Fibroblast of peridontal ligament (primary cell): Measurements from ENCODE around the gene RHBDL1.

Experiments
- DNase-seq: peaks from one replicate; pipeline ENCODE4 v3.0.0-alpha.2; 2010; ENCODE audit errors: extremely low read depth

RHBDL1 gene

GRCh38 chr16:718922-719321 lies 43.5 kb downstream of the RHBDL1 start:
- DNase-seq: no peak

- no peak for DNase-seq
These were observed 44.5 kb downstream of the RHBDL1 start for GRCh38 chr16:719815-720446.

GRCh38 chr16:720447-720989 lies 45.0 kb downstream of the RHBDL1 start:
- DNase-seq: peak; percentile 49

- DNase-seq: peak; percentile 49
These were observed 45.7 kb downstream of the RHBDL1 start, which contains the start of gene ANTKMT for GRCh38 chr16:720990-721764. TSS of gene ANTKMT (plus strand) at chr16:721146. CDS start at chr16:721275, 129 bp downstream.

- DNase-seq: no peak
These were observed 46.5 kb downstream of the RHBDL1 start for GRCh38 chr16:721765-722540.

GRCh38 chr16:722835-723633 lies 47.6 kb downstream of the RHBDL1 start:
- DNase-seq: no peak

GRCh38 chr16:723695-724094 lies 48.2 kb downstream of the RHBDL1 start:
- DNase-seq: no peak

GRCh38 chr16:724188-725040 lies 48.9 kb downstream of the RHBDL1 start:
- DNase-seq: no peak

- DNase-seq: no peak
These were observed 49.5 kb downstream of the RHBDL1 start for GRCh38 chr16:725041-725376.

- DNase-seq: no peak
These were observed 50.2 kb downstream of the RHBDL1 start for GRCh38 chr16:725463-726187.

GRCh38 chr16:726188-726437 lies 50.6 kb downstream of the RHBDL1 start:
- DNase-seq: no peak

GRCh38 chr16:726438-727290 lies 51.2 kb downstream of the RHBDL1 start, which contains the start of the genes CCDC78 and HAGHL:
TSS of gene CCDC78 (minus strand) at chr16:726443. CDS start at chr16:726367, 76 bp downstream.
TSS of gene HAGHL (plus strand) at chr16:727106. CDS start at chr16:727510, 404 bp downstream.
- peak; percentile 13 for DNase-seq

- DNase-seq: no peak
These were observed 52.0 kb downstream of the RHBDL1 start for GRCh38 chr16:727291-727977.
